ENCODE measurements around the gene RERE. TPM values are rescaled to one million over a fixed set of nuclear protein-coding genes. Genes with fewer than 3 reads are reported as not detected.
"Not testable (repeated sequence)": the region's sequence is repeated elsewhere in the genome, so short reads cannot be mapped to it uniquely, and the experiment has no call there.

Gene RERE
- total RNA-seq, 2 donors from 2014 or later, result 95.0 to 102 TPM

- DNase-seq (no peak), ATAC-seq (no peak)
- intact Hi-C loops (cut with DNase I, micrococcal nuclease), result no loop called here
Observed at GRCh38 chr1:8704866-8705506, 112.5 kb downstream of the RERE start.

GRCh38 chr1:8702850-8703810 is 114.3 kb downstream of the RERE start:
- intact Hi-C loops (cut with DNase I, micrococcal nuclease), result no loop called here
- peak; percentile 91 to 92 for DNase-seq
- peak; percentile 86 for ATAC-seq

DNA sequence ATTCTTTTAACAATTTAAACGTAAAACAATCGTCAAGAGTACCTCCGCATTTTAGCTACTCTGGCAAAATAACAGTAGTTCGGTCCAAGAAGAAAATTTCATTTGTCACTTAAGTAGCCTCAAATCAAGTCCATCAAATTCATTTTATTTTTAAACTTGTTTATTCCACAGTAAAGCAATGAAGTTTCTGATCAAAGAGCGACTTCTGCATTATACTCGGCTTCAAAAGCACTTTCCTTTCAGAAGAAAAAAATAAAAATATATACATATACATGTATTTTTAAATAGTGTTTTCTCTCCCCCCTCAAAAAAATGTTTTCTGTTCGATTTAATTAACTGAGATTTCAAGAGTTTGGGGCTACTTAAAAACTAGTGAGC is 115.0 kb downstream of the RERE start:
- DNase-seq (no peak), ATAC-seq (no peak)
- intact Hi-C loops (cut with DNase I, micrococcal nuclease), result no loop called here

DNA sequence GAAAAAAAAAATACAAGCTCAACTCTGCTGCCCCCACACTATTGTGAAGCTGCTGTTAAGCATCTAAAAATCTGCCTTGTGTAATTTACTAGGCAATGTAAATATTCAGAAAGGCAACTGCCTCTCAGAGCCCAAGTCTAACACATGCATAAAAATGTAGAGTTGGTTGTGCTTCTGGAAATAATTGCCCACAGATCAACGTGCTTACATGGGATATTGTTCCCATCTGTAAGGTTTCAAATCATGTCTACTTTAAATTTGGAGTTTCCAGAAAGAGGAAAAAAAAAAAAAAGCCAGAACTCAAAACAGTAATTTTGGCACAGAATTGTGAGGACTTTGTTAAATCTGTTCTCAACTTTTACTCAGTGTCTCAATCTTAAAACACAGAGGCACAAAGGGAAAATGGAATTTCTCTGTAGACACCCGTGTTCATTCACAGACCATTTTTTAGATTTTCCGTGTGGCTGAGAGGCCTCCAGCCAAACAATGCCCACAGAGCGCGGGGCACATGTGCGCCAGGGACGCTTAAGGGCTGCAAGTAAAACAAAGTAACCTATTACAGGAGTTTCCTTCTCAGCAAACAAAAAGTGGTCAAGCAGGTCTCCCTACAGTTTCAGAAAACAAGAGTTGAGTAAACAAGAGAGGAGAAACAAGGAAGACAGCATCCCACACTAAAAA is 115.5 kb downstream of the RERE start:
- peak; percentile 54 to 61 for DNase-seq
- peak; percentile 60 for ATAC-seq
- intact Hi-C loops (cut with DNase I, micrococcal nuclease), result no loop called here

- intact Hi-C loops (cut with DNase I, micrococcal nuclease), result no loop called here
- no peak for DNase-seq
- ATAC-seq, result no peak
Observed at GRCh38 chr1:8699679-8700078, 117.8 kb downstream of the RERE start.

DNA sequence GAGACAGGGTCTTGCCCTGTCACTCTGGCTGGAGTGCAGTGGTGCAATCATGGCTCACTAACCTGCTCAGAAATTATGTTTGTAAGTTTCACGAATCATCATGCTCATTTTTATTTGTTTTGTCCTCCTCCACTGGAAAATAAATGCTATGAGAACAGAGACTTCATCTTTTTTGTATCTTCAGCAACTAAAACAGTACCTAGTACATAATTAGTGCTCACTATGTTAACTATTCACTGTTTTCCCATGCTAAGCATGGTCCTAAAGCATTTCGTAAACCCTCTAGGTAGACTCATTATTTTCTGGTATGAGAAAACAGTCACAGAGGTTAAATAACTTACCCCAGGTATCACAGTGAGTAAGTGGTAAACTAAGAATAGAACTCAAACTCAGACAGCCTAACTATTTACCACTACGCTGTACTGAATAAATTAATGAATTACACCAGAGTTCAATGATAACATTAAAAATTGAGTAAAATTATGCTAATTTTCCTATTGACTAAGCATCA is 118.4 kb downstream of the RERE start:
- intact Hi-C loops (cut with DNase I, micrococcal nuclease), result no loop called here
- ATAC-seq, result no peak
- DNase-seq, result no peak

- no peak for DNase-seq
- no peak for ATAC-seq
- intact Hi-C loops (cut with DNase I, micrococcal nuclease), result no loop called here
Observed at GRCh38 chr1:8698012-8698630, 119.3 kb downstream of the RERE start.

- not testable (repeated sequence) for ATAC-seq, DNase-seq
Observed at GRCh38 chr1:8695442-8695841, 122.0 kb downstream of the RERE start.

DNA sequence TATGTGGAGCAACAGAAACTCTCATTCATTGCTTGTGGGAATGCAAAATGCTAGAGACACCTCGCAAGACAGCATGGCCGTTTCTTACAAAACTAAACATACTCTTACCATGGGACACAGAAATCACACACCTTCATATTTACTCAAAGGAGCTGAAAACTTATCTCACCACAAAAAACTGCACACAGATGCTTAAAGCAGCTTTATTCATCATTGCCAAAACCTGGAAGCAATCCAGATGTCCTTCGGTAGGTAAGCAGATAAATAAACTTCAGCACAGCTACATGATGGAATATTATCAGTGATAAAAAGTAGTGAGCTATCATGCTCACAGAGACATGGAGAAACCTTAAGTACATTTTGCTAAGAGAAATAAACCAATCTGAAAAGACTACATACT is 124.3 kb downstream of the RERE start:
- ATAC-seq (no peak), DNase-seq (no peak)
- intact Hi-C loops (cut with DNase I, micrococcal nuclease), result no loop called here

More at GRCh38 chr1:8695442-8695841, 122.0 kb downstream of the RERE start:
- intact Hi-C loops (cut with DNase I, micrococcal nuclease), result not testable (repeated sequence)

DNA sequence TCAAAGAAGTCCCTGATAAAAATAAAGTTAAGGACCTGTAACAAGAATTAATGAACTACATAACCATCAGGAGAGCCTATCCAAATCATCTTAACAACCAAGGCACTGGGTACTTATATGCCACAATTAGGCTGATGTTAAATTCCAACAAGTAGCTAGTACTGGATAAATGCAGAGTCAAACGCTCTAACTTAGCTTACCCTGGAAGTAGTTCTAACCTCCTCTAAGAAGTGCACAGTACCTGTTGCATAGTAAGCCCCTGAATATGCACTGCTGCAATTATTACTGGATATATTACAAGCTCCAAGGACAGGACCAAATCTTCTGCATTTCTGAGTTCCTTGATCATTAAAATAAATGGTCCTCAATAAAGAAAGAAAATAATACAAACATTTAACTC is 125.8 kb downstream of the RERE start:
- intact Hi-C loops (cut with DNase I, micrococcal nuclease), result no loop called here
- DNase-seq, result no peak
- ATAC-seq, result no peak

DNA sequence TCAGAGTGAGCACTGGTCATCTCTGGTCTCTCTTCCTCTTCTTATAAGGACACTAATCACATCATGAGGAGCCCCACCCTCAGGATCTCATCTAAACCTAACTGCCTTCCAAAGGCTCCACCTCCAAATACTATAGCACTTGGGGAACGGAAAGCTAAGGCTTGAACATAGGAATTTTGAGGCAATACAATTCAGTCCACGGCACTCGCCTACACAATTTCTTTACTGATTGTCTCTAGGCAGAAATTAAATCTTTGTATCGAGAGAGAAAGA is 127.3 kb downstream of the RERE start:
- no peak for DNase-seq
- no peak for ATAC-seq
- intact Hi-C loops (cut with DNase I, micrococcal nuclease), result no loop called here

DNA sequence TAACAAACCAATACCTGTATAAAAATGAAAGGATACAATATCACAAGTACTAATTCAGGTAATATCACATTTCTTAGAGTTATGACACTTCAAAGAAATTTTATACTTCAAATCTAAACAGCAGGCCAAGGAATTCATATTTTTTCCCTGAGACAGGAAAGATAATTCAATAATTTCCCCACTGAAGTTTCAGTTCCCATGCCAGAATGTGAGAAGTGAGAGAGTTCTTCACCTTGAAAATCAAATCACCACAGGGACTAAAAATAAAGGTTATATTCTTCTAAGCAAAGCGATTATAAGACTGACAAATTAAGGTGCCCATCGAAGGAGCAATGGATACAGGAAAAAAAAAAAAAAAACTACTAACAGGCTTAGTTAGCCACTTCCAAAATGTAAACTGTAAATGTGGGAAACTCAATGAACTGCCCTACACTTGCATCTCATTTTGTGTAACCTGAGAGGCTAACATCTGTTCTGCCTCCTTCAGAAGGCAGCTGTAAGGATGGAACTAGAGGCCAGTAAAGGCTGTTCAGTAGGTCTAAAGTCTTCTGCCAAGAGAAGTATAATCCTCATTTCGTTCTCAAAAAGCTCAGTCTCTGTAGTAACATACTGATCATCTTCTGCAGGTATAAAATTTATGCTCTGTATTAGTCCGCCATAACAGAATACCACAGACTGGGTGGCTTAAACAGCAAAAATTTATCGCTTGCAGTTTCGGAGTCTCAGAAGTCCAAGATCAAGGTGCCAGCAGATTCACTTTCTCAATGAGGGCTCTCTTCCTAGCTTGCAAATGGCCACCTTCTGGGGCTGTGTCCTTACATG is 127.8 kb downstream of the RERE start:
- no peak for ATAC-seq
- intact Hi-C loops (cut with DNase I, micrococcal nuclease), result no loop called here
- no peak for DNase-seq

GRCh38 chr1:8687538-8687937 is 129.9 kb downstream of the RERE start:
- intact Hi-C loops (cut with DNase I, micrococcal nuclease), result no loop called here
- DNase-seq, result no peak
- no peak for ATAC-seq

DNA sequence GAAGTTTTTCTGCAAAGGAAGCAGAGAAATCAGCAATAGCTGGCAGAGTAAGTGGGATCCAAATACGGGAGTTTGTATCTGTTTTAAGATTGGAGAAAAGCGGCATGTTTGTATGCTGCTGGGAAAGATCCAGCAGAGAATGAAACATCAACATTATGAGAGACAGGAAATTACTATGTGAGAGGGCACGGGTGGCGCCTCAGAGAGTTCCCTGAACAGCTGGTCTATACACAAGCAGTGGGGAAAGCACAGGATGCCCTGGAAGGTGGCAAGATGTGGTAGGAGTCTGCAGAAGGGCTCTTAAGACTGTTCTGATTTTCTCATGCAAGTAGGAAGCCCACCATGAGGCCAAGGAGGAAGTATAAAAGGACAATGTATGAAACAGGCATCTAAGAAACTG is 130.4 kb downstream of the RERE start:
- peak; percentile 88 for ATAC-seq
- DNase-seq, result peak; percentile 51 to 59
- intact Hi-C loops (cut with DNase I, micrococcal nuclease), result no loop called here

GRCh38 chr1:8685463-8685862 is 132.0 kb downstream of the RERE start:
- DNase-seq (no peak), ATAC-seq (no peak)
- intact Hi-C loops (cut with DNase I, micrococcal nuclease), result no loop called here

DNA sequence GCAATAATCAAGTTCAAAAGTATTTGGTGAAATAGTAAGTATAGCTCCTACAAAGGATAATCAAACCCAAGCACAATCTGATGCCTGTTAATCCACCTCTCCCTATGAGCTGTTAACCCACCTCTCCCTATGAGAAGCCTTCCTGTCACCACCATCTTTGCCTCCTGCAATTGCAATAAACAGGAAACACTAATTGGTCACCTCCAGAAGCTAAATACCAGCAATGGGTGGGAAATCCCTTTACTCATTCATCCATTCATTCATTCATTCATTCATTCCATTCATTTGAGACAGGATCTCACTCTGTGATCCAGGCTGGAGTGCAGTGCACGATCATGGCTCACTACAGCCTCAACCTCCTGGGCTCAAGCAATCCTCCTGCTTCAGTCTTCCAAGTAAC is 132.8 kb downstream of the RERE start:
- ATAC-seq (no peak), DNase-seq (no peak)

DNA sequence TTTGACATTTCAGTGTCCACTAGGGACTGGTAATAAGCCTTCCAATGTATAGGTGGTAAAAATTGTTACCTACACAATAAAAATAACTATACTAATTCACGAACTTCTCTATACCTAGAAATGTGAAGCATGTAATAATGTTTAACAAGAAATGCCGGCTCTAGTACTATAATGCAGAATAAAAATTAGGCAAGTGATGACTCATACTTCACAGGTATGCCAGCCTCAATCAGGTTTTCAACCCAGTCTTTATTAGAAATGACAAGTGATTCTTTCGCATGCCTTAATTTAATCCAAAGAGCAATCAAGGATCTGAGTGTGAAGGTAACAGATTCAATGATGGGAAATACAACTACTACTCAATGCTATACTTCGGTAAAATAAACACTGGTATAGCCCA is 134.9 kb downstream of the RERE start:
- intact Hi-C loops (cut with DNase I, micrococcal nuclease), result no loop called here
- ATAC-seq (no peak), DNase-seq (no peak)

More for the DNA sequence above, 132.8 kb downstream of the RERE start:
- intact Hi-C loops (cut with DNase I, micrococcal nuclease), result no loop called here

GRCh38 chr1:8681911-8682310 is 135.5 kb downstream of the RERE start:
- DNase-seq, result no peak
- ATAC-seq, result no peak
- intact Hi-C loops (cut with DNase I, micrococcal nuclease), result no loop called here
